Stimulated activated CD4-positive, alpha-beta T cell treated with anti-CD3 and anti-CD28 coated beads, Interleukin-12 subunit alpha, Interleukin-12 subunit beta, amount 100 ng/mL, for 4 hours (primary cell): ENCODE data around the gene ANKS3.

Experiments
- DNase-seq: peaks from one replicate; pipeline ENCODE4 v3.0.0-alpha.2; 2020

Gene ANKS3

DNA sequence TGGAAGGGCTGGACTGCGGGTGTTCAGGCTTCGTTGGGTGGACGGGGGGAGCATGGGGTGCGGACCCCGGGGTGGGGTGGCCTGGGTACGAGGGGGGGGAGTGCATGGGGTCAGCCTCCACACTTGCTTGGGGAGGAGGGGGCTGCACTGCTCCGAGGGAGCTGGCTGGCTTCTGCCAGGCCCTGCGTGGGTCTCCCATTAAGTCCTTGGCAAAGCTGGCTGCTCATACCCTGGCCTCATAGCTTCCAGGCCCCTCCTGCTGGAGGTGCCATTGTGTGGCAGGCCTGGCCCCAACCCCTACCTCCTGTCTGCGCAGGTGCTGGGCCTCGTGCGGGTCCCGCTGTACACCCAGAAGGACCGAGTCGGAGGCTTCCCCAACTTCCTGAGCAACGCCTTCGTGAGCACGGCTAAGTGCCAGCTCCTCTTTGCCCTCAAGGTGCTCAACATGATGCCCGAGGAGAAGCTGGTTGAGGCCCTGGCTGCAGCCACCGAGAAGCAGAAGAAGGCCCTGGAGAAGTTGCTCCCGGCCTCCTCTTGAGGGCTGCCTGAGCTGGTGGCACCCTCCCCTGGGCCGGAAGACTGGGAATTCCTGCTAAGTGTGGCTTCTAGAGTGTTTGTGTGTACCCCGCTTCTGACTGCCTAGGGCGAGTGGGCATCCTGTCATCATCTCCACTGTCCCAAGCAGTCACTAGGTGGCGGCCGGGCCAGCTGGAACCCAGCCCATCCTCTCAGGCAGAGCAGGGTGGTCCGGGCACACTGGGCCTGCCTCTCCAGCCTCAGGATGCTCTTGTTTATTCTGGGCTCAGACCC, 39.2 kb downstream of the ANKS3 start:
- no peak for DNase-seq

GRCh38 chr16:4693956-4694641, 40.0 kb downstream of the ANKS3 start:
- peak; percentile 45 for DNase-seq

DNA sequence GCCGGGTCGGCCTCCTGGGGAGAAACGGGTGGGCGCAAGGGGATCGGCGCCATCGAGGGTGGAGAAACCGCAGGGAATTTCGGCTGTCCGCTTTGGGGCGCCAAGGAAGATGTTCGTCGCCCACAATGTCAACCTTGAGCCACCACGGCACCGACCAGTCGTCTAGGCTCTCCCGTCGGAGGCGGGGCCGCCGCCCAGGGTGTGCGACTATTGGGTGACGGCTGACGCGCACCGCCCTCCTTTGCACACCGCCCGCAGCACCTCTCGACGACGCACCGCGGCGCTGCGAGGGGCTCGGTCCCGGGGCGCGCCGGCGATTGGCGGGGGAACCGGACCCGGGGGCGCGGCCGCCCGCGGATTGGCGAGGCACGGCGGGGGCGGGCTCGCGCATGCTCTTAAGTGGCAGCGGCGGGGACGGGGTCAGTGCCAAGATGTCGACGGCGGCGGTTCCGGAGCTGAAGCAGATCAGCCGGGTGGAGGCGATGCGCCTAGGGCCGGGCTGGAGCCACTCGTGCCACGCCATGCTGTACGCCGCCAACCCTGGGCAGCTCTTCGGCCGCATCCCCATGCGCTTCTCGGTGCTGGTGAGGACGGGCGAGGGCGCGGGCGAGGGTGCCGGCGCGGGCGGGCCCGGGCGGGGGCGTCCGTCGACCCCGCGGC, 40.6 kb downstream of the ANKS3 start, which contains the start of gene NUDT16L1:
NUDT16L1 (plus strand) TSS at position 267 of the 660 bp plus-strand sequence; CDS start at position 432, 165 bp downstream.
- DNase-seq: peak; percentile 96

GRCh38 chr16:4692460-4693295, 41.4 kb downstream of the ANKS3 start:
- no peak for DNase-seq

GRCh38 chr16:4691666-4692412, 42.2 kb downstream of the ANKS3 start:
- DNase-seq: no peak

GRCh38 chr16:4690946-4691665, 43.0 kb downstream of the ANKS3 start:
- DNase-seq: no peak

DNA sequence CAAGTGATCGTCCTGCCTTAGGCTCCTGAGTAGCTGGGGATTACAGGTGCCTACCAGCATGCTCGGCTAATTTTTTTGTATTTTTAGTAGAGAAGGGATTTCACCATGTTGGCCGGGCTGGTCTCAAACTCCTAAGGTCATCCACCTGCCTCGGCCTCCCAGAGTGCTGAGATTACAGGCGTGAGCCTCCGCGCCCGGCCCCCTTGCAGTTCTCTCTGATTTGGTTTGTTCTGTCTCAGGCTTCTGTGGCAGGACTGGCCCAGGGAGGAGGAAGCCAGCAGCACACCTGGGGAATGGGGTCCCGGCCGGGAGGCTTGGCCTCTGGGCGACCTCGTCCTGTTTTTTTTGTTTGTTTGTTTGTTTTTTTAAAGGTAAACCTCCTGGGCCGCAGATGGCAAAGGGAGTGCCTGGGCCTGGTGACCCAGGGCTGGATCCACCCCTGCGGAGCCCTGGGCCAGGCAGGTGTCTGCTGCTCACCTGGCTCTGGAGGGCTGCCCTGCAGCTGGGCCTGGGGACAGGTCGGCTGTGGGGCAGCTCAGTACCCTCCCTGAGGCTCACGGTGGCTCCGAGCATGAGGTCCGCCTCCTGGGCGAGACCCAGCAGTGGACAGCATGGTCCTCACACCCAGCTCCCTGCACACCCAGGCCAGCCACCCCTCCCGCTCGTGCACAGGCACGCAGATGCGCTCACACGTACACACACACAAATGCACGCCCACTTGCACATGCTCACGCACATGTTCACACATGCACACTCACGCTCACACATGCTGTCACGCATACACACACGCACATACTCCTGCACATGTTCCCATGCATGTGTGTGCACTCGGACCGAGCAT, 44.0 kb downstream of the ANKS3 start:
- DNase-seq: no peak

GRCh38 chr16:4689091-4689671, 44.9 kb downstream of the ANKS3 start:
- DNase-seq: no peak

GRCh38 chr16:4688674-4689045, 45.4 kb downstream of the ANKS3 start:
- DNase-seq: no peak

- no peak for DNase-seq
Measured at GRCh38 chr16:4687946-4688673, 46.0 kb downstream of the ANKS3 start.

GRCh38 chr16:4687416-4687815, 46.7 kb downstream of the ANKS3 start:
- DNase-seq: no peak

DNA sequence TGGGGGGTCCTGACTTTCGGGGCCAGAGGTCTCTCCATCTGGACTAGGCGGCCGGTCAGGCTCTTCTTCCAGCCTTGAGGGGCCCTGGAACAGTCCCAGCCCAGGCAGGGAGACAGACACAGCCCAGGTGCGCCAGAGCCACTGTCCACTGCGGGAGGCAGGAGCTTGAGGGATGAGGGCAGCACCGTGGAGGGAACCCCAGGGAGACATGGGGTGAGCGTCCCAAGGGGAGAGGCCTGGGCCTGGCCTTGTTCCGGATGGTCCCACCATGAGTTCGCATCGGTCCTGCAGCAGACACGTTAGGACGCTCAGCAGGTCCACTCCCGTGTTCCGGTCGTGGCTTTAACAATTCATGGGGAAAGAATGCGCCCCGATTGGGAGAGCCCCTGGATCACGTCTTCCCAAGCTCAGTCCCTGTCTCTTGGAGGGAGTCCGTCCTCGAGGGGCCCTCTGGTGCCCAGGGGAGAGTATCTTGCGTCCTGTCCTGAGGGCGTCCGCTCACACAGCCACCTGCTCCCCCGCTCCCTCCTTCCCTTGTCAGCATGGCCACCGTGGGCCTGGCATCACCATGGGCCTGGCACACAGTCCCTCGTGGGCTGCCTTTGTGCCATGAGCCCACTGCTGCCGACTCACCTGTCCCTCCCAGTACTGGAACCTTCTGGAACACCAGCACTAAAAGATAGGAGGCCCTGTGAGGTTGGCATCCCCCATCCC, 47.4 kb downstream of the ANKS3 start:
- no peak for DNase-seq

GRCh38 chr16:4685776-4686496, 48.1 kb downstream of the ANKS3 start:
- no peak for DNase-seq

GRCh38 chr16:4685292-4685691, 48.8 kb downstream of the ANKS3 start:
- no peak for DNase-seq

DNA sequence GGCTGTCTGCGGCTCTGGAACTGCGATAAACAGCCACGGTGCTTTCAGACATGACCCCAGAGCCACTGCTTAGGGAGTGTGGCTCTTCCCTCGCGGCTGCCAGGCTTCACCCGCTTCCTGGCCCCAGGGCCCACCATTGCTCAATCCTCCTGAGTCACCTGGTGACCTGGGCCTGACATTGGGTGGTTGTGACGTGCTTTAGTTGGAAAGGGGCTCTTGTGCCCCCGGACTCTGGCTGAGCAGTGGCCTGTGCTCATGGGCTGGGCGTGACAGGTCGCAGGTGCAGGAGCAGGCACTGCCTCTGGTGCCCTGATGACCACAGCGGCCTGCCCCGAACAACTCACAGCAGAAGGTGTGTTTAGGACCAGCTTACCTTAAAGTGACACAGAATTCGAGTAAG, 49.3 kb downstream of the ANKS3 start:
- DNase-seq: no peak

DNA sequence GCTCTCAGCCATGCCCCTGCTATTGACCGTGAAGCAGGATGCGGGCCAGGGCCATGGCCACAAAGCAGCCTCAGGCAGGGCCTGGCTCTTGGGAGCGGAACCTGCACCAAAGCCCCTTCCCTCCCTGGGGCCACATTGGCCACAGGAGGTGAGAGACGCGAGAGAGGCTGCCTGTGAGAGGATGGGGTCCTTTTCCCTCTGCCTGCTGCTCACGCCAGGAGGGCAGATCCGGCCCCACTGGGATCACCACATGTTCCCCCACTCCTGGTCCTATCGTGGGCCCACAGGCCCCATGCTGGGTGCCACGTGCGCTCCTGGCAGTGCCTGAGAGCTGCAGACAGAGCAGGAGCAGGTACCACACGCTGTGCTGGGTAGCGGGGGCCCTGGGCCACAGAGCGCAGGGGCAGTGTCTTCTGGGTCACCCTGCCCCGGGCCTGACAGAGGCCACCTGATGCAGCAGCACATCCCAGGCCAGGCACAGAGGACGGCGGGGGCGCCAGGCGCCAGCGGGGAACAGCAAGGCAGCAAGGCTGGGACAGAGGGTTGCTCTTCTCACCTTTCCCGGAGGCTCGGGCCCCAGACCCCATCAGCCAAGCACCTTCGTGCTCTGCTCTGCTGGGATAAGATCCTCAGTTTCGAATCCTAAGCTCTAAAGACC, 49.9 kb downstream of the ANKS3 start:
- DNase-seq: no peak
